WTC11 (cell line): Measurements from ENCODE around the gene SUCLA2. TPM values are rescaled to one million over a fixed set of nuclear protein-coding genes. Genes with fewer than 3 reads are reported as not detected.
"Not testable (repeated sequence)": the region's sequence is repeated elsewhere in the genome, so short reads cannot be mapped to it uniquely, and the experiment has no call there.

Experiments used
- ATAC-seq: fragments of 200-7000 bp; cut with Tn5 transposase; 2 replicates; pipeline ENCODE4 v1.10.0; 2021; ENCODE audit warnings: mild to moderate bottlenecking, moderate library complexity
- CTCF ChIA-PET: fragments of 300-600 bp; sonication (Branson Sonifier 250); formaldehyde crosslinking; loops from one replicate; lab custom pipeline; 2021; ENCODE audit warnings: antibody characterized with exemption; lab: Charles Lee
- POLR2A ChIA-PET: fragments of 350-600 bp; sonication (Branson Sonifier 250); formaldehyde crosslinking; loops from one replicate; lab custom pipeline; 2021; ENCODE audit warnings: antibody characterized with exemption; lab: Charles Lee
- DNase-seq: peaks from one replicate; pipeline ENCODE4 v3.0.0; 2021; ENCODE audit warnings: low spot score
- H3K27ac Mint-ChIP-seq: 2 replicates; pipeline ENCODE4 v1.8.0; 2021; ENCODE audit warnings: mixed read lengths
- H3K27me3 Mint-ChIP-seq: 2 replicates; pipeline ENCODE4 v1.8.0; 2021; ENCODE audit warnings: low read depth, mild to moderate bottlenecking, moderate library complexity, mixed read lengths
- H3K36me3 Mint-ChIP-seq: 2 replicates; pipeline ENCODE4 v1.8.0; 2021; ENCODE audit warnings: mixed read lengths
- H3K4me1 Mint-ChIP-seq: 2 replicates; pipeline ENCODE4 v1.8.0; 2022; ENCODE audit warnings: mixed read lengths
- H3K4me3 Mint-ChIP-seq: 2 replicates; pipeline ENCODE4 v1.8.0; 2021; ENCODE audit warnings: mild to moderate bottlenecking, moderate library complexity, mixed read lengths
- H3K9me3 Mint-ChIP-seq: 2 replicates; pipeline ENCODE4 v1.8.0; 2021; ENCODE audit warnings: mixed read lengths
- ATF3 ChIP-seq: sonication (generic); formaldehyde crosslinking; conservative IDR thresholded peaks from 2 replicates; pipeline ENCODE4 v1.8.1; 2022; ENCODE audit warnings: mild to moderate bottlenecking, missing genetic modification reagents
- CTCF ChIP-seq: fragments of 200-600 bp; IDR thresholded peaks from 2 replicates; pipeline ENCODE4 v1.8.0; 2022; ENCODE audit warnings: antibody characterized with exemption
- ESRRA ChIP-seq: sonication (generic); formaldehyde crosslinking; IDR thresholded peaks from 2 replicates; pipeline ENCODE4 v1.8.1; 2022; ENCODE audit warnings: mild to moderate bottlenecking, missing genetic modification reagents, borderline replicate concordance
- GABPB1 ChIP-seq: sonication (generic); formaldehyde crosslinking; IDR thresholded peaks from 2 replicates; pipeline ENCODE4 v1.8.1; 2023; ENCODE audit warnings: mild to moderate bottlenecking, missing genetic modification reagents
- HMGA2 ChIP-seq: fragments of 250-450 bp; sonication (Bioruptor Pico); IDR thresholded peaks from 2 replicates; pipeline ENCODE4 v1.4.0; 2021; ENCODE audit warnings: mild to moderate bottlenecking, moderate library complexity
- MAX ChIP-seq: sonication (generic); formaldehyde crosslinking; IDR thresholded peaks from 2 replicates; pipeline ENCODE4 v1.8.0; 2022; ENCODE audit warnings: mild to moderate bottlenecking, missing genetic modification reagents
- MXD4 ChIP-seq: fragments of 250-450 bp; sonication (Bioruptor Pico); IDR thresholded peaks from 2 replicates; pipeline ENCODE4 v1.8.0; 2021; ENCODE audit warnings: mild to moderate bottlenecking, moderate library complexity, borderline replicate concordance
- NR2C2 ChIP-seq: sonication (generic); formaldehyde crosslinking; IDR thresholded peaks from 2 replicates; pipeline ENCODE4 v1.8.0; 2022; ENCODE audit warnings: mild to moderate bottlenecking, missing genetic modification reagents
- SMAD4 ChIP-seq: sonication (generic); formaldehyde crosslinking; IDR thresholded peaks from 2 replicates; pipeline ENCODE4 v1.8.0; 2022; ENCODE audit warnings: mild to moderate bottlenecking, missing genetic modification reagents
- SP1 ChIP-seq: sonication (generic); formaldehyde crosslinking; conservative IDR thresholded peaks from 2 replicates; pipeline ENCODE4 v1.8.1; 2022; ENCODE audit warnings: missing genetic modification reagents
- TEAD4 ChIP-seq: sonication (generic); formaldehyde crosslinking; IDR thresholded peaks from 2 replicates; pipeline ENCODE4 v1.8.0; 2022; ENCODE audit warnings: mild to moderate bottlenecking, missing genetic modification reagents
- ZNF219 ChIP-seq: sonication (generic); formaldehyde crosslinking; IDR thresholded peaks from 2 replicates; pipeline ENCODE4 v1.8.0; 2023; ENCODE audit warnings: missing genetic modification reagents, mild to moderate bottlenecking, borderline replicate concordance
- ZNF232 ChIP-seq: sonication (generic); formaldehyde crosslinking; IDR thresholded peaks from 2 replicates; pipeline ENCODE4 v1.8.0; 2022; ENCODE audit warnings: mild to moderate bottlenecking, missing genetic modification reagents
- ZNF425 ChIP-seq: fragments of 250-450 bp; sonication (Bioruptor Pico); conservative IDR thresholded peaks from 2 replicates; pipeline ENCODE4 v1.9.0; 2021; ENCODE audit warnings: mild to moderate bottlenecking
- ZNF512 ChIP-seq: sonication (generic); formaldehyde crosslinking; IDR thresholded peaks from 2 replicates; pipeline ENCODE4 v1.8.1; 2022; ENCODE audit warnings: missing genetic modification reagents, borderline replicate concordance
- total RNA-seq: library from RNA; stranded (reverse); gene quantifications from 3 replicates; pipeline ENCODE4 v1.2.3, GENCODE V29; 2021
- TF ChIP-seq, protein P1 (sequence below): sonication (generic); formaldehyde crosslinking; IDR thresholded peaks from 2 replicates; pipeline ENCODE4 v1.8.0; 2022; ENCODE audit warnings: missing genetic modification reagents
- TF ChIP-seq, protein P2 (sequence below): sonication (generic); formaldehyde crosslinking; IDR thresholded peaks from 2 replicates; pipeline ENCODE4 v1.8.1; 2023; ENCODE audit warnings: mild to moderate bottlenecking, missing genetic modification reagents, moderate library complexity

Gene SUCLA2
- total RNA-seq, 1 experiment from 2014 or later: 66.8 TPM

- TF ChIP-seq, protein P1, sequence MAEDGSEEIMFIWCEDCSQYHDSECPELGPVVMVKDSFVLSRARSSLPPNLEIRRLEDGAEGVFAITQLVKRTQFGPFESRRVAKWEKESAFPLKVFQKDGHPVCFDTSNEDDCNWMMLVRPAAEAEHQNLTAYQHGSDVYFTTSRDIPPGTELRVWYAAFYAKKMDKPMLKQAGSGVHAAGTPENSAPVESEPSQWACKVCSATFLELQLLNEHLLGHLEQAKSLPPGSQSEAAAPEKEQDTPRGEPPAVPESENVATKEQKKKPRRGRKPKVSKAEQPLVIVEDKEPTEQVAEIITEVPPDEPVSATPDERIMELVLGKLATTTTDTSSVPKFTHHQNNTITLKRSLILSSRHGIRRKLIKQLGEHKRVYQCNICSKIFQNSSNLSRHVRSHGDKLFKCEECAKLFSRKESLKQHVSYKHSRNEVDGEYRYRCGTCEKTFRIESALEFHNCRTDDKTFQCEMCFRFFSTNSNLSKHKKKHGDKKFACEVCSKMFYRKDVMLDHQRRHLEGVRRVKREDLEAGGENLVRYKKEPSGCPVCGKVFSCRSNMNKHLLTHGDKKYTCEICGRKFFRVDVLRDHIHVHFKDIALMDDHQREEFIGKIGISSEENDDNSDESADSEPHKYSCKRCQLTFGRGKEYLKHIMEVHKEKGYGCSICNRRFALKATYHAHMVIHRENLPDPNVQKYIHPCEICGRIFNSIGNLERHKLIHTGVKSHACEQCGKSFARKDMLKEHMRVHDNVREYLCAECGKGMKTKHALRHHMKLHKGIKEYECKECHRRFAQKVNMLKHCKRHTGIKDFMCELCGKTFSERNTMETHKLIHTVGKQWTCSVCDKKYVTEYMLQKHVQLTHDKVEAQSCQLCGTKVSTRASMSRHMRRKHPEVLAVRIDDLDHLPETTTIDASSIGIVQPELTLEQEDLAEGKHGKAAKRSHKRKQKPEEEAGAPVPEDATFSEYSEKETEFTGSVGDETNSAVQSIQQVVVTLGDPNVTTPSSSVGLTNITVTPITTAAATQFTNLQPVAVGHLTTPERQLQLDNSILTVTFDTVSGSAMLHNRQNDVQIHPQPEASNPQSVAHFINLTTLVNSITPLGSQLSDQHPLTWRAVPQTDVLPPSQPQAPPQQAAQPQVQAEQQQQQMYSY (CRISPR knock-in tag): no peak
- TF ChIP-seq ESRRA (CRISPR knock-in tag) (no peak), MXD4 (CRISPR knock-in tag) (no peak), ZNF219 (no peak), ZNF232 (CRISPR knock-in tag) (no peak), HMGA2 (no peak), TEAD4 (no peak), SP1 (CRISPR knock-in tag) (no peak), MAX (CRISPR knock-in tag) (no peak)
Observed at GRCh38 chr13:48006396-48006795, 5.3 kb upstream of the SUCLA2 start (continued).

DNA sequence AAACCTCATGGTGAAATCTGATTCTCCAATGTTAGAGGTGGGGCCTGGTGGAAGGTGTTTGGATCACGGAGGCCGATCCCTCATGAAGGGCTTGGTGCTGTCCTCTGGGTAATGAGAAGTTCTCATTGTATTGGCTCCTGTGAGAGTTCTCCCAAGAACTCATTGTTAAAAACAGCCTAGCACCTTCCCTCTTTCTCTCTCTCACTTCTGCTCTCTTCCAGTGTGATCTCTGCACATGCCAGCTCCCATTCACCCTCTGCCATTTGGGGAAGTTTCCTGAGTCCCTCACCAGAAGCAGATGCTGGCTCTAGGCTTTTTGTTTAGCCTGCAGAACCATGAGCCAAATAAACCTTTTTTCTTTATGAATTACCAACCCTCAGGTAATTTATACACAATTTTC is 3.1 kb upstream of the SUCLA2 start:
- H3K4me1 Mint-ChIP-seq: peaks cover 56% of the 10 kb centered on the region
- no peaks in the 10 kb centered on the region for H3K27me3 Mint-ChIP-seq
- no peak overlapping the region; the same call in 1 of the 2 replicates for H3K4me3 Mint-ChIP-seq
- CTCF ChIA-PET: no interaction called here
- 0 out of 2 replicates have a peak, but pooled peaks cover 4% of the 10 kb centered on the region for H3K9me3 Mint-ChIP-seq
- DNase-seq (no peak), ATAC-seq (no peak; the same call in 1 of the 2 replicates)
- POLR2A ChIA-PET: no interaction called here
- H3K27ac Mint-ChIP-seq: peak overlapping the region; percentile 54
- H3K36me3 Mint-ChIP-seq: peaks cover 4% of the 10 kb centered on the region; the same call in 1 of the 2 replicates
- TF ChIP-seq ZNF512 (CRISPR knock-in tag) (no peak), ATF3 (CRISPR knock-in tag) (no peak)

- Mint-ChIP-seq H3K4me1 (peaks cover 52% of the 10 kb centered on the region), H3K4me3 (peak overlapping the region; percentile 79), H3K27ac (peak overlapping the region; percentile 97)
- H3K9me3 Mint-ChIP-seq, H3K27me3 Mint-ChIP-seq, ATAC-seq, H3K36me3 Mint-ChIP-seq: not testable (repeated sequence)
- ChIA-PET CTCF (interaction anchor here (2.4 kb wide), 1 partner anchor 36 kb away, joined by 21 read pairs; the partner anchor contains the start of gene NUDT15), POLR2A (interaction anchor here (1.8 kb wide), 1 partner anchor 36 kb away, joined by 10 read pairs; the partner anchor contains the start of gene NUDT15)
- peak; percentile 14 for DNase-seq
Observed at GRCh38 chr13:48001999-48002398, 926 bp upstream of the SUCLA2 start.

DNA sequence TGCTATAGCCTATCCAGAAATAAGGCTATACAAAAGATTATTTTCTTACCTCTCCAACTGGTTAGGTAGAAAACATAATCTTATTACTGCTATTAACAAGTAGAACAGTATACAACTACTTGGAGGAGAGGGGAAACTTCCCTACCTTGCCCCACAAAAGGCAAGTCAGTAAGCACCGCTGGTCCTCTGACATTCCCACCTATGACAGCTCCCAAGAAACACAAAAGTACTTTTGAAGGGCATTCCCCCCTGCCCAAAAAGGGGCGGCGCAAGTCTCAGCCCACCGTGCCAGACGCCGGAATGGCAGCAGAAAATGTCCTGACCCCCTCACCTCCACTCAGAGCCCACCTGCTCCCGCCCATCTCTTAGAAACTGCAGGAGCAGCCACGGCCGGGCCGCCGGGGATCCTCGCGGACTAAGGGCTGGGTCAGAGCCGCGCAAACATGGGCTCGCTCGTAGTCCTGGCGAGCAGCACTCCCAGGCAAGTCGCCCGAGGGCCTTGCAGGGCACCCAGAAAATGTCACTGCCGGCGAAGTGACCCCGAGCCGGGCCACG is 437 bp downstream of the SUCLA2 start:
- ChIA-PET CTCF (interaction anchor here (2.4 kb wide), 1 partner anchor 37 kb away, joined by 21 read pairs; the partner anchor contains the start of gene NUDT15), POLR2A (interaction anchor here (1.8 kb wide), 1 partner anchor 37 kb away, joined by 10 read pairs; the partner anchor contains the start of gene NUDT15)
- peak; percentile 77; the same call in 1 of the 2 replicates for TF ChIP-seq SMAD4 (CRISPR knock-in tag)
- TF ChIP-seq, protein P2, sequence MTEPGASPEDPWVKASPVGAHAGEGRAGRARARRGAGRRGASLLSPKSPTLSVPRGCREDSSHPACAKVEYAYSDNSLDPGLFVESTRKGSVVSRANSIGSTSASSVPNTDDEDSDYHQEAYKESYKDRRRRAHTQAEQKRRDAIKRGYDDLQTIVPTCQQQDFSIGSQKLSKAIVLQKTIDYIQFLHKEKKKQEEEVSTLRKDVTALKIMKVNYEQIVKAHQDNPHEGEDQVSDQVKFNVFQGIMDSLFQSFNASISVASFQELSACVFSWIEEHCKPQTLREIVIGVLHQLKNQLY (CRISPR knock-in tag): no peak
- TF ChIP-seq NR2C2 (CRISPR knock-in tag): no peak
- TF ChIP-seq GABPB1: no peak
- TF ChIP-seq CTCF: no peak
- no peak for TF ChIP-seq ZNF512 (CRISPR knock-in tag)
- no peak for TF ChIP-seq ZNF425 (CRISPR knock-in tag)

More for the DNA sequence above, 437 bp downstream of the SUCLA2 start:
- no peaks in the 10 kb centered on the region for H3K27me3 Mint-ChIP-seq
- H3K36me3 Mint-ChIP-seq: peaks cover 13% of the 10 kb centered on the region
- DNase-seq: peak; percentile 35
- peak overlapping the region; percentile 79 for H3K4me3 Mint-ChIP-seq
- no peaks in the 10 kb centered on the region for H3K9me3 Mint-ChIP-seq
- ATAC-seq: peak; percentile 20
- peaks cover 52% of the 10 kb centered on the region for H3K4me1 Mint-ChIP-seq
- H3K27ac Mint-ChIP-seq: peak overlapping the region; percentile 72; the same call in 1 of the 2 replicates
